NCI-H1436 treated with DMSO at 0.1 percent for 48 hours (cell line): Measurements from ENCODE around the gene GLIS1.
"Not testable (repeated sequence)": the region's sequence is repeated elsewhere in the genome, so short reads cannot be mapped to it uniquely, and the experiment has no call there.

Experiments used
- DNase-seq: peaks from one replicate; lab custom pipeline; 2025; lab: John Stamatoyannopoulos, UW

The GLIS1 gene

GRCh38 chr1:53739109-53739681, at the start of gene GLIS1:
TSS of gene GLIS1 (minus strand) at chr1:53739164. CDS start at chr1:53738064, 1,100 bp downstream.
- DNase-seq, result peak; percentile 1

- no peak for DNase-seq
Measured at GRCh38 chr1:53787655-53788054, 48.7 kb upstream of the GLIS1 start.

GRCh38 chr1:53783056-53783455, 44.1 kb upstream of the GLIS1 start:
- no peak for DNase-seq

- DNase-seq, result no peak
Measured at GRCh38 chr1:53781654-53782053, 42.7 kb upstream of the GLIS1 start.

- DNase-seq, result no peak
Measured at GRCh38 chr1:53777272-53777671, 38.3 kb upstream of the GLIS1 start.

GRCh38 chr1:53771648-53772047, 32.7 kb upstream of the GLIS1 start:
- no peak for DNase-seq

- DNase-seq, result no peak
Measured at GRCh38 chr1:53769780-53770179, 30.8 kb upstream of the GLIS1 start.

GRCh38 chr1:53769184-53769583, 30.2 kb upstream of the GLIS1 start:
- no peak for DNase-seq

GRCh38 chr1:53766831-53767405, 28.0 kb upstream of the GLIS1 start:
- no peak for DNase-seq

- DNase-seq, result no peak
Measured at GRCh38 chr1:53766194-53766742, 27.3 kb upstream of the GLIS1 start.

GRCh38 chr1:53765657-53766056, 26.7 kb upstream of the GLIS1 start:
- DNase-seq, result no peak

- no peak for DNase-seq
Measured at GRCh38 chr1:53763911-53764310, 24.9 kb upstream of the GLIS1 start.

- no peak for DNase-seq
Measured at GRCh38 chr1:53763461-53763860, 24.5 kb upstream of the GLIS1 start.

- not testable (repeated sequence) for DNase-seq
Measured at GRCh38 chr1:53760497-53760896, 21.5 kb upstream of the GLIS1 start.

GRCh38 chr1:53755874-53756273, 16.9 kb upstream of the GLIS1 start:
- DNase-seq, result no peak

- no peak for DNase-seq
Measured at GRCh38 chr1:53754484-53755312, 15.7 kb upstream of the GLIS1 start.

- DNase-seq, result no peak
Measured at GRCh38 chr1:53752281-53752680, 13.3 kb upstream of the GLIS1 start.

GRCh38 chr1:53747841-53748240, 8.9 kb upstream of the GLIS1 start:
- DNase-seq, result no peak

- no peak for DNase-seq
Measured at GRCh38 chr1:53740621-53741105, 1.7 kb upstream of the GLIS1 start.

- DNase-seq, result no peak
Measured at GRCh38 chr1:53738205-53739108, 507 bp downstream of the GLIS1 start.

GRCh38 chr1:53737648-53738204, 1.2 kb downstream of the GLIS1 start:
- no peak for DNase-seq
